NOMO-1 treated with DMSO at 0.1 percent for 48 hours (cell line): Measurements from ENCODE around the gene PERM1.
"Not testable (repeated sequence)": the region's sequence is repeated elsewhere in the genome, so short reads cannot be mapped to it uniquely, and the experiment has no call there.

Experiments
- DNase-seq: peaks from one replicate; lab custom pipeline; 2025; ENCODE audit not compliant: unreplicated experiment; lab: John Stamatoyannopoulos, UW

The PERM1 gene

DNA sequence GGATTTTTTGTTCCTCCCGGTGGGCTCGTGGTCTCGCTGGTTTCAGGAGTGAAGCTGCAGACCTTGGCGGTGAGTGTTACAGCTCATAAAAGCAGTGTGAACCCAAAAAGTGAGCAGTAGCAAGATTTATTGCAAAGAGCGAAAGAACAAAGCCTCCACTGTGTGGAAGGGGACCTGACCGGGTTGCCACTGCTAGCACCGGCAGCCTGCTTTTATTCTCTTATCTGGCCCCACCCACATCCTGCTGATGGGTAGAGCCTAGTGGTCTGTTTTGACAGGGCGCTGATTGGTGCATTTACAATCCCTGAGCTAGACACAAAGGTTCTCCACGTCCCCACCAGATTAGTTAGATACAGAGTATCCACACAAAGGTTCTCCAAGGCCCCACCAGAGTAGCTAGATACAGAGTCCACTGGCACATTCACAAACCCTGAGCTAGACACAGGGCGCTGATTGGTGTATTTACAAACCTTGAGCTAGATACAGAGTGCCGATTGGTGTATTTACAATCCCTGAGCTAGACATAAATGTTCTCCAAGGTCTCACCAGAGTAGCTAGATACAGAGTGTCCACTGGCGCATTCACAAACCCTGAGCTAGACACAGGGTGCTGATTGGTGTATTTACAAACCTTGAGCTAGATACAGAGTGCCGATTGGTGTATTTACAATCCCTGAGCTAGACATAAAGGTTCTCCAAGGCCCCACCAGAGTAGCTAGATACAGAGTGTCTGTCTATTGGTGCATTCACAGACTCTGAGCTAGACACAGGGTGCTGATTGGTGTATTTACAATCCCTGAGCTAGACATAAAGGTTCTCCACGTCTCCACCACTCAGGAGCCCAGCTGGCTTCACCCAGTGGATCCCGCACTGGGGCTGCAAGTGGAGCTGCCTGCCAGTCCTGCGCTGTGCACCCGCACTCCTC lies 35.8 kb upstream of the PERM1 start:
- not testable (repeated sequence) for DNase-seq

- DNase-seq: no peak
These were observed 33.1 kb upstream of the PERM1 start for GRCh38 chr1:1014799-1015681.

DNA sequence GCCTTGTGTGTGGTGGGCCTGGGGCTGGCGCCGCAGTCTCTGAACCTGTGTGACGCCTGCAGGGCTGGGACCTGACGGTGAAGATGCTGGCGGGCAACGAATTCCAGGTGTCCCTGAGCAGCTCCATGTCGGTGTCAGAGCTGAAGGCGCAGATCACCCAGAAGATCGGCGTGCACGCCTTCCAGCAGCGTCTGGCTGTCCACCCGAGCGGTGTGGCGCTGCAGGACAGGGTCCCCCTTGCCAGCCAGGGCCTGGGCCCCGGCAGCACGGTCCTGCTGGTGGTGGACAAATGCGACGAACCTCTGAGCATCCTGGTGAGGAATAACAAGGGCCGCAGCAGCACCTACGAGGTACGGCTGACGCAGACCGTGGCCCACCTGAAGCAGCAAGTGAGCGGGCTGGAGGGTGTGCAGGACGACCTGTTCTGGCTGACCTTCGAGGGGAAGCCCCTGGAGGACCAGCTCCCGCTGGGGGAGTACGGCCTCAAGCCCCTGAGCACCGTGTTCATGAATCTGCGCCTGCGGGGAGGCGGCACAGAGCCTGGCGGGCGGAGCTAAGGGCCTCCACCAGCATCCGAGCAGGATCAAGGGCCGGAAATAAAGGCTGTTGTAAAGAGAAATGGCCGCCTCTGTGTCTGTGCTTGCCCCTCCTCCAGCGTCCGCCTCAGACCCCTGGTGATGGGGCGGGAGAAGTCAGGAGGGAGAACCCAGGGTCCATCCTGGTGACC lies 32.2 kb upstream of the PERM1 start:
- DNase-seq: no peak

GRCh38 chr1:1013105-1013921 lies 31.4 kb upstream of the PERM1 start, which contains the start of gene ISG15:
ISG15 (plus strand) TSS chr1:1013497; CDS start chr1:1013574, 77 bp downstream.
- DNase-seq: peak; percentile 85

DNA sequence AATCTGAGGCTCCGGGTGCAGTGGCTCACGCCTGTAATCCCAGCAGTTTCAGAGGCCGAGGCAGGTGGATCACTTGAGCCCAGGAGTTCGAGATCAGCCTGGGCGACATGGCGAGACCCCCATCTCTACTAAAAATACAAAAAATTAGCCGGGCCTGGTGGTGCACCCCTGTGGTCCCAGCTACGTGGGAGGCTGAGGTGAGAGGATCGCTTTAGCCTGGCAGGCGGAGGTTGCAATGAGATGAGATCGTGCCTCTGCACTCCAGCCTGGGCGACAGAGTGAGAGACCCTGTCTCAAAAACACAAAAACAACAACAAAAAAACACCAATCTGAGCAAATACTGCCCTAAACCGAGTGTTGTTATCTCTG lies 30.8 kb upstream of the PERM1 start:
- DNase-seq: not testable (repeated sequence)

DNA sequence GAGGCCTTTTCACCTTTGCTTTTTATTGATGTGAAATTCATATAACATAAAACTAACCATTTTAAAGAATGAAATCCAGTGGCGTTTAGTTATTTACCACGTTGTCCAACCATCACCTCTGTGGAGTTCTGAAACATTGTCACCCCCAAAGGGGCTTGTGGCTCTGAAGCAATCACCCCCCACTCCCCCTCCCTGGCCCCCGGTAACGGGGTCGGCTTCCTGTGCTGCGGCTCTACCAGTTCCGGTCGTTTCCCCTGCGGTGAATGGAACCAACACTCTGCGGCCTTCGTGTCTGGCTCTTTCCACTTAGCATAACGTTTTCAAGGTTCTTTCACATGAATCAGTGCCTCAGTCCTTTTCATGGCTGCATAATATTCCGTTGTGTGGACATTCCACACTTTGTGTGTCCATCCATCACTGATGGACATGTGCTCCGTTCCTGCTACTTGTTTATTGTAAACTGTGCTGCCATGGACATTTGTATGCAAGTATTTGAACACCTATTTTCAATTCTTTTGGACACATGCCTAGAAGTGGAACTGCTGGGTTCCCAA lies 29.6 kb upstream of the PERM1 start:
- no peak for DNase-seq

DNA sequence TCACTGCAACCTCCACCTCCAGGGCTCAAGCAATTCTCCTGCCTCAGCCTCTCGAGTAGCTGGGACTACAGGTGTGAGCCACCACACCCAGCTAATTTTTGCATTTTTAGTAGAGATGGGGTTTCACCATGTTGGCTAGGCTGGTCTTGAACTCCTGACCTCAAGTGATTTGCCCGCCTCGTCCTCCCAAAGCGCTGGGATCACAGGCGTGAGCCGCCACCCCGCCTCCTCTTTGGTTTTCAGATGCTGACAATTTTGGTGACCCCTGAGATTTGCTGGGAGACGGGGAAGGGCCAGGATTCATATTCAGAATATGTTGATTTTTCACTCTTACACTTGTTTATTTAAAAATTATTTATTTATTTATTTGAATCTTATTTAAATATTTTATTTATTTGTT lies 28.2 kb upstream of the PERM1 start:
- DNase-seq: not testable (repeated sequence)

- DNase-seq: no peak
These were observed 24.6 kb upstream of the PERM1 start for GRCh38 chr1:1006305-1007159.

DNA sequence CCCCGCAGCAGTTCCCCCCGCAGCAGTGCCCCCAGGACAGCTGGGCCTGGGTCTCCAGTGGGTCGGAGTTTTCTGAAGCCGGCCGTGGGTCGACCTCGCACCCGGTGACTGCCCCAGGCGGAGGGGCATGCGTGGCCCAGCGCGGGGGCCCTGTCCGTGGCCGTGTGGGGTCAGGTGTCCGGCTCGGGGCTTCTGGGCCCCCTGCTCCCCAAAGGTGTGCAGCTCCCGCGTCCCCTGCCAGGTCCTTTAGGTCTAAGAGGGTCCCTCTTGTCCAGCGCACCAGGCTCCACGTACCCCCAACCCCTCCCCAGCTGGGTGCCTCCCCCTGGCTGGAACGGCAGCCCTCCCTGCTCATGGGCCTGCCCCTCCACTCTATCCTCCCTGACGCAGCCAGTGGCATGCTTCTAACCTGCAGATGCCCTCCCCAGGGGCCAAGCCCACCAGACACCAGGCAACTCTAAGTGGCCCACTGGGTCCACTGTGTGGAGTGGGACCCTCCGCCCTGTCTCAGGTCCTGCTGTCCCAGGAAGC lies 23.9 kb upstream of the PERM1 start:
- no peak for DNase-seq

- no peak for DNase-seq
These were observed 23.1 kb upstream of the PERM1 start for GRCh38 chr1:1004780-1005697.

DNA sequence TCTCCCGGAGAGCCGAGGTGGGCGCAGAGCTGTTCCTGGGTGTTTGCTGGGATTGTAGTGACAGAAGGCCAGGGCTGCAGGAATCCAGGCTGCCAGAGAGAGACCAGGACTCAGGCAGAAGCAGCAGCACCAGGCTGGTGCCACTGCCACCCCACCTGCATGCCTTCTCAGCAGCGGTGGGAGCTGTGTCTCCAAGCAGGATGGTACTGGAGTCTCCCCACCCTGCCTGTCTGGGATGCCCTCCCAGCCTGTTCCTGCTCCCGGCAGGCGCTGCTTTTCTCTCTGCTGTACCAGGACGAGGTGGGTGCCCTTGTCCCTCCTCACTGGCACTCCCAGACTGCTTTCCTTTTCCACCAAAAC lies 22.5 kb upstream of the PERM1 start:
- DNase-seq: no peak

- no peak for DNase-seq
These were observed 21.9 kb upstream of the PERM1 start for GRCh38 chr1:1003618-1004419.

DNA sequence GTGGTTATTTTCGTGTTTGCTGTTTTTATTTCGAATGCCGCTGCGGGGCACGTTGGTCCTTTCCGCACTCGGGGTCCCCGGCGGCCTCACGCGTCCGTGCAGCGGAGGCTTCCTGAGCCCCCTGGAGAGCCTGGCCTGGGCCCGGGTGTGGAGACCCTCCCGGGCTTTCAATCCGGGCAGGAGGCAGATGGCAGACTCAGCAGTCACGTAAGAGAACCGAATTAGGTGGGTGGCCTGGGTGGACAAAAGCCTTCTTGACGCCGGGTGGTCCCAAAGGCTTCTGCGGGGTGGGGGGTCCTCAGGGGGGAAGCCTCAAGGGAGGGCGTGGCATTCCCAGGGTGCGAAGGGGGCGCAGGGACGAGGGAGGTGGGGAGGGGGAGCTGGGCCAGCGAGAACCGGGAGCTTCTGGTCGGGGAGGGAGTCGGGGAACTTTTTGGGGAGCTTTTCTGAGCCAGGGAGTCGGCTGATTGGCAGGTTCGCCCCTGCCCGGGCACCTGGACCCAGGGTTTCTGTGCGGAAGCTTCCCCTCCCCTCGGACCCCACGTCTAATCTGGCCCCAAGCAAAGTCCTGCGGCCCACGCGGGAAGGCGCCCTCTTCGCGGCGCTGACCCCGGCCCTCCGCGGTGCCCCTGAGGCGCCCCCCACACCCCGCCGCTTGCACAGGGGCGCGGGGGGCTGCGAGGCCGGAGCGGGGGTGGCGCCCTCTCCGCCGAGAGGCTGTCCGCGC lies 19.3 kb upstream of the PERM1 start:
- DNase-seq: no peak

- DNase-seq: no peak
These were observed 18.6 kb upstream of the PERM1 start for GRCh38 chr1:1000357-1001056.

GRCh38 chr1:999725-1000356 lies 17.9 kb upstream of the PERM1 start, which contains the start of gene HES4:
HES4 (minus strand) TSS chr1:1000097; CDS start chr1:999973, 124 bp downstream.
- DNase-seq: peak; percentile 61
